Panc1 (cell line): ENCODE results near the gene LOXL3. TPM values are rescaled to one million over a fixed set of nuclear protein-coding genes. Genes with fewer than 3 reads are reported as not detected.

Experiments
- ATAC-seq: fragments of 200-7000 bp; cut with Tn5 transposase; 2 replicates; pipeline ENCODE4 v1.9.1; 2020; ENCODE audit warnings: mild to moderate bottlenecking, moderate library complexity
- BruUV-seq: library from RNA; stranded (reverse); fragments of 400-500 nt; replicated peaks from 2 replicates; lab custom pipeline; 2021; lab: Mats Ljungman, UMichigan
- CTCF ChIA-PET: fragments of 300-600 bp; sonication (Branson Sonifier 250); formaldehyde crosslinking; loops from one replicate; lab custom pipeline; 2022; ENCODE audit warnings: antibody characterized with exemption; lab: Charles Lee
- POLR2A ChIA-PET: fragments of 300-600 bp; sonication (Branson Sonifier 250); formaldehyde crosslinking; loops from one replicate; lab custom pipeline; 2022; ENCODE audit warnings: antibody characterized with exemption; lab: Charles Lee
- DNase-seq: peaks from one replicate; pipeline ENCODE4 v3.0.0-alpha.2; 2010; ENCODE audit warnings: low read depth, low spot score
- H3K27ac ChIP-seq: 2 replicates; pipeline ENCODE4 v1.5.1; 2011; ENCODE audit warnings: mild to moderate bottlenecking, low read length, inconsistent platforms
- H3K27me3 ChIP-seq: fragments of 200-500 bp; sonication (Bioruptor generic); 2 replicates; pipeline ENCODE4 v1.6.0; 2014; ENCODE audit warnings: low read length, inconsistent platforms; ENCODE audit not compliant: control insufficient read depth, insufficient read depth
- H3K36me3 ChIP-seq: fragments of 200-500 bp; sonication (Bioruptor generic); 2 replicates; pipeline ENCODE4 v1.5.1; 2014; ENCODE audit warnings: inconsistent platforms, mild to moderate bottlenecking, low read length, moderate library complexity; ENCODE audit not compliant: control insufficient read depth, insufficient read depth
- H3K4me1 ChIP-seq: 2 replicates; pipeline ENCODE4 v1.5.1; 2011; ENCODE audit warnings: inconsistent platforms, mild to moderate bottlenecking, low read length, moderate library complexity; ENCODE audit not compliant: control insufficient read depth, insufficient read depth
- H3K4me3 ChIP-seq, 2 experiments: 2 replicates each; pipeline ENCODE4 v1.5.1; 2011 to 2012; ENCODE audit warnings: low read depth in 2 of 2, low read length in 2 of 2, mild to moderate bottlenecking in 2 of 2, inconsistent platforms in 1 of 2, moderate library complexity in 1 of 2
- H3K9me3 ChIP-seq: fragments of 200-500 bp; sonication (Bioruptor generic); 2 replicates; pipeline ENCODE4 v1.5.1; 2014; ENCODE audit warnings: low read depth, mild to moderate bottlenecking, inconsistent platforms, low read length, moderate library complexity; ENCODE audit not compliant: control insufficient read depth, insufficient read depth
- POLR2AphosphoS5 ChIP-seq: IDR thresholded peaks from 2 replicates; pipeline ENCODE4 v1.6.1; 2012; ENCODE audit warnings: mild to moderate bottlenecking, low read depth, low read length, moderate library complexity
- REST ChIP-seq, 2 experiments: IDR thresholded peaks; 2 replicates each; pipeline ENCODE4 v1.6.1; 2011 to 2012; ENCODE audit warnings: low read depth in 2 of 2, control low read depth in 1 of 2, low read length in 1 of 2, mild to moderate bottlenecking in 1 of 2, moderate library complexity in 1 of 2; ENCODE audit not compliant: insufficient read depth in 1 of 2
- SIN3A ChIP-seq: IDR thresholded peaks from 2 replicates; pipeline ENCODE4 v1.6.1; 2012; ENCODE audit warnings: low read depth, mild to moderate bottlenecking, low read length, moderate library complexity, borderline replicate concordance; ENCODE audit not compliant: insufficient read depth
- TCF7L2 ChIP-seq: IDR thresholded peaks from 2 replicates; pipeline ENCODE4 v1.6.1; 2011; ENCODE audit warnings: mild to moderate bottlenecking, low read depth, low read length, inconsistent platforms
- in situ Hi-C: cut with HindIII; loops from 2 replicates; pipeline ENCODE4 v1.10.0; 2016; ENCODE audit warnings: low sequenced_read_pairs, low pct_unique_long_range_greater_than_20kb
- intact Hi-C: fragments of 100-400 bp; cut with micrococcal nuclease; formaldehyde crosslinking; loops from one replicate; pipeline ENCODE4 v1.10.0; 2022; ENCODE audit not compliant: unreplicated experiment
- total RNA-seq: library from RNA; stranded (reverse); gene quantifications from one replicate; pipeline ENCODE4 v1.2.1, GENCODE V29; 2021; ENCODE audit not compliant: unreplicated experiment
- TF ChIP-seq, protein P1 (sequence below): fragments of 450-650 bp; IDR thresholded peaks from 2 replicates; pipeline ENCODE4 v1.5.1; 2017; ENCODE audit warnings: mild to moderate bottlenecking

The LOXL3 gene
- total RNA-seq, 1 experiment from 2014 or later: 1.0 TPM

GRCh38 chr2:74535440-74535965, 18.2 kb downstream of the LOXL3 start:
- in situ Hi-C loops: no loop called here
- BruUV-seq: no TSS peak
- Histone ChIP-seq H3K36me3 (no peaks in the 10 kb centered on the region; the same call in 1 of the 2 replicates), H3K27me3 (no peaks in the 10 kb centered on the region; the same call in 1 of the 2 replicates), H3K9me3 (no peaks in the 10 kb centered on the region), H3K4me3 (no peak overlapping the region), H3K4me1 (no peaks in the 10 kb centered on the region), H3K27ac (no peak overlapping the region)
- CTCF ChIA-PET: no interaction called here
- TF ChIP-seq, protein P1, sequence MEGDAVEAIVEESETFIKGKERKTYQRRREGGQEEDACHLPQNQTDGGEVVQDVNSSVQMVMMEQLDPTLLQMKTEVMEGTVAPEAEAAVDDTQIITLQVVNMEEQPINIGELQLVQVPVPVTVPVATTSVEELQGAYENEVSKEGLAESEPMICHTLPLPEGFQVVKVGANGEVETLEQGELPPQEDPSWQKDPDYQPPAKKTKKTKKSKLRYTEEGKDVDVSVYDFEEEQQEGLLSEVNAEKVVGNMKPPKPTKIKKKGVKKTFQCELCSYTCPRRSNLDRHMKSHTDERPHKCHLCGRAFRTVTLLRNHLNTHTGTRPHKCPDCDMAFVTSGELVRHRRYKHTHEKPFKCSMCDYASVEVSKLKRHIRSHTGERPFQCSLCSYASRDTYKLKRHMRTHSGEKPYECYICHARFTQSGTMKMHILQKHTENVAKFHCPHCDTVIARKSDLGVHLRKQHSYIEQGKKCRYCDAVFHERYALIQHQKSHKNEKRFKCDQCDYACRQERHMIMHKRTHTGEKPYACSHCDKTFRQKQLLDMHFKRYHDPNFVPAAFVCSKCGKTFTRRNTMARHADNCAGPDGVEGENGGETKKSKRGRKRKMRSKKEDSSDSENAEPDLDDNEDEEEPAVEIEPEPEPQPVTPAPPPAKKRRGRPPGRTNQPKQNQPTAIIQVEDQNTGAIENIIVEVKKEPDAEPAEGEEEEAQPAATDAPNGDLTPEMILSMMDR: no peak
- TF ChIP-seq POLR2AphosphoS5: no peak
- TF ChIP-seq SIN3A: no peak
- TF ChIP-seq REST (IDR thresholded peaks at IDR 0.05; ENCODE audit: insufficient read depth in 1 of 2, low read depth in 2 of 2, low read length in 1 of 2): no peak
- TF ChIP-seq TCF7L2: no peak
- ATAC-seq (no peak), DNase-seq (no peak)
- POLR2A ChIA-PET: no interaction called here
- intact Hi-C loops: no loop called here

DNA sequence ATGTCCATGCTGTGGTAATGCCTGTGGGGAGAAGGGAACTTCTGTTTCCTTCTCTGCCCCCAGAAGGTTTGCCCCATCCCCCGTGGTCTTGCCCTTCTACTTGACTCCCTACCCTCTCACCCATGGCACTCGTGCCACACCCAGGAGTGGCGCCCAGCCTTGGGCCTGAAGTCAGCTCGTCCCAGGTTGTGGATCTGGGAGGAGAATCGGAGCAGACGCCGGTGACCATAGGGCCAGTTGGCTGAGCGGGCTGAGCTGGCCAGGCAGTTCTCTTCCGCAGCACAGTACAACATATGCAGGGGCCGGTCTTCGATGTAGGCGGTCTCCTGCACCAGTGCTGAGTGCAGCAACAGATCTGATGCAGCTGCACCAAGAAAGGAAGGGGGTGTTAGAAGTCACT, 19.3 kb downstream of the LOXL3 start:
- DNase-seq (no peak), ATAC-seq (no peak)
- Histone ChIP-seq H3K36me3 (no peaks in the 10 kb centered on the region; the same call in none of the 2 replicates), H3K9me3 (no peaks in the 10 kb centered on the region), H3K4me1 (no peaks in the 10 kb centered on the region), H3K27ac (no peak overlapping the region), H3K4me3 (no peak overlapping the region), H3K27me3 (no peaks in the 10 kb centered on the region; the same call in 1 of the 2 replicates)
- ChIA-PET CTCF (no interaction called here), POLR2A (no interaction called here)
- no peak for TF ChIP-seq TCF7L2
- TF ChIP-seq, protein P1: no peak
- no peak for TF ChIP-seq REST (IDR thresholded peaks at IDR 0.05; ENCODE audit: insufficient read depth in 1 of 2, low read depth in 2 of 2, low read length in 1 of 2)
- no peak for TF ChIP-seq SIN3A
- no peak for TF ChIP-seq POLR2AphosphoS5
- intact Hi-C loops (no loop called here), in situ Hi-C loops (no loop called here)
- BruUV-seq: no TSS peak
